ENCODE measurements around the gene GRK1.

- TF ChIP-seq CTCF (IDR thresholded peaks at IDR 0.05 in 8 of 11, conservative IDR thresholded peaks at IDR 0.05 in 3 of 11) (no peak), POLR2AphosphoS5 (IDR thresholded peaks at IDR 0.05) (no peak)
These were observed at the start of gene GRK1 for GRCh38 chr13:113666951-113667701.
